HG02852 (cell line): Measurements from ENCODE around the gene RAB11FIP3.
"Not testable (repeated sequence)": the region's sequence is repeated elsewhere in the genome, so short reads cannot be mapped to it uniquely, and the experiment has no call there.

Experiments
- ATAC-seq: cut with Tn5 transposase; IDR thresholded peaks from one replicate; pipeline ENCODE4 v1.9.1; 2021; ENCODE audit warnings: mild to moderate bottlenecking, moderate library complexity; ENCODE audit not compliant: unreplicated experiment

RAB11FIP3 gene

GRCh38 chr16:425082-425718 lies at the start of gene RAB11FIP3:
TSS of gene RAB11FIP3 (plus strand) at chr16:425649. CDS start at chr16:426007, 358 bp downstream.
- ATAC-seq: peak; percentile 86

GRCh38 chr16:375927-376816 lies 49.3 kb upstream of the RAB11FIP3 start:
- no peak for ATAC-seq

GRCh38 chr16:376817-377418 lies 48.5 kb upstream of the RAB11FIP3 start:
- ATAC-seq: no peak

- ATAC-seq: no peak
Measured at GRCh38 chr16:377419-377951, 48.0 kb upstream of the RAB11FIP3 start.

GRCh38 chr16:378113-378820 lies 47.2 kb upstream of the RAB11FIP3 start:
- ATAC-seq: not testable (repeated sequence)

GRCh38 chr16:378821-379182 lies 46.6 kb upstream of the RAB11FIP3 start:
- ATAC-seq: no peak

- ATAC-seq: no peak
Measured at GRCh38 chr16:379183-379960, 46.1 kb upstream of the RAB11FIP3 start.

GRCh38 chr16:379961-380761 lies 45.3 kb upstream of the RAB11FIP3 start:
- no peak for ATAC-seq

- no peak for ATAC-seq
Measured at GRCh38 chr16:380762-381011, 44.8 kb upstream of the RAB11FIP3 start.

- no peak for ATAC-seq
Measured at GRCh38 chr16:381012-381788, 44.2 kb upstream of the RAB11FIP3 start.

GRCh38 chr16:381789-382717 lies 43.4 kb upstream of the RAB11FIP3 start, which contains the start of gene PGAP6:
TSS of gene PGAP6 (minus strand) at chr16:381978. CDS start at chr16:381821, 157 bp downstream.
- no peak for ATAC-seq

- no peak for ATAC-seq
Measured at GRCh38 chr16:383326-384051, 42.0 kb upstream of the RAB11FIP3 start.

- ATAC-seq: no peak
Measured at GRCh38 chr16:386641-387156, 38.8 kb upstream of the RAB11FIP3 start.

GRCh38 chr16:387761-388666 lies 37.4 kb upstream of the RAB11FIP3 start:
- ATAC-seq: not testable (repeated sequence)

GRCh38 chr16:389352-389751 lies 36.1 kb upstream of the RAB11FIP3 start:
- ATAC-seq: no peak

- no peak for ATAC-seq
Measured at GRCh38 chr16:391885-392335, 33.5 kb upstream of the RAB11FIP3 start.
